GM19324 (cell line): Measurements from ENCODE around the gene EFCAB5.
"Not testable (repeated sequence)": the region's sequence is repeated elsewhere in the genome, so short reads cannot be mapped to it uniquely, and the experiment has no call there.

Experiments
- ATAC-seq: cut with Tn5 transposase; IDR thresholded peaks from one replicate; pipeline ENCODE4 v1.9.1; 2021; ENCODE audit warnings: mild to moderate bottlenecking, moderate library complexity; ENCODE audit not compliant: unreplicated experiment, low FRiP score

The EFCAB5 gene

GRCh38 chr17:29933379-29933778 is 8.1 kb upstream of the EFCAB5 start:
- ATAC-seq, result no peak

- not testable (repeated sequence) for ATAC-seq
These were observed 5.5 kb upstream of the EFCAB5 start for GRCh38 chr17:29935909-29936308.

- ATAC-seq, result no peak
These were observed 4.7 kb upstream of the EFCAB5 start for GRCh38 chr17:29936724-29937123.

- no peak for ATAC-seq
These were observed 3.8 kb downstream of the EFCAB5 start for GRCh38 chr17:29945281-29945680.

- no peak for ATAC-seq
These were observed 7.2 kb downstream of the EFCAB5 start for GRCh38 chr17:29948448-29949215.

GRCh38 chr17:29949696-29950095 is 8.3 kb downstream of the EFCAB5 start:
- ATAC-seq, result no peak

GRCh38 chr17:29954405-29954804 is 13.0 kb downstream of the EFCAB5 start:
- ATAC-seq, result no peak

- no peak for ATAC-seq
These were observed 14.8 kb downstream of the EFCAB5 start for GRCh38 chr17:29956225-29956624.

GRCh38 chr17:29957488-29957887 is 16.1 kb downstream of the EFCAB5 start:
- ATAC-seq, result not testable (repeated sequence)

- no peak for ATAC-seq
These were observed 17.7 kb downstream of the EFCAB5 start for GRCh38 chr17:29958947-29959657.

GRCh38 chr17:29959658-29960337 is 18.4 kb downstream of the EFCAB5 start:
- ATAC-seq, result no peak

GRCh38 chr17:29962656-29963055 is 21.2 kb downstream of the EFCAB5 start:
- ATAC-seq, result no peak

- ATAC-seq, result no peak
These were observed 26.8 kb downstream of the EFCAB5 start for GRCh38 chr17:29968271-29968670.

GRCh38 chr17:29972277-29972676 is 30.8 kb downstream of the EFCAB5 start:
- no peak for ATAC-seq

- no peak for ATAC-seq
These were observed 31.6 kb downstream of the EFCAB5 start for GRCh38 chr17:29973005-29973404.

GRCh38 chr17:29977836-29978235 is 36.4 kb downstream of the EFCAB5 start:
- ATAC-seq, result no peak

- no peak for ATAC-seq
These were observed 38.8 kb downstream of the EFCAB5 start for GRCh38 chr17:29980261-29980660.

- no peak for ATAC-seq
These were observed 41.7 kb downstream of the EFCAB5 start for GRCh38 chr17:29982991-29983653.

GRCh38 chr17:29996458-29996857 is 55.0 kb downstream of the EFCAB5 start:
- ATAC-seq, result no peak

GRCh38 chr17:30000001-30000754 is 58.7 kb downstream of the EFCAB5 start:
- ATAC-seq, result no peak
